Dendritic cell treated with granulocyte-macrophage colony-stimulating factor and Interleukin-4, amounts not matched to agents 40 ng/mL and 50 ng/mL, for 4 days (primary cell): ENCODE measurements around the gene PAK1IP1.

Experiments used
- H3K27ac Mint-ChIP-seq: one replicate; pipeline ENCODE4 v1.8.0; 2022; ENCODE audit warnings: mild to moderate bottlenecking, mixed read lengths
- H3K27me3 Mint-ChIP-seq: one replicate; pipeline ENCODE4 v1.8.0; 2022; ENCODE audit warnings: mild to moderate bottlenecking, mixed read lengths
- H3K36me3 Mint-ChIP-seq: one replicate; pipeline ENCODE4 v1.8.0; 2022; ENCODE audit warnings: low read depth, mixed read lengths
- H3K4me1 Mint-ChIP-seq: one replicate; pipeline ENCODE4 v1.8.0; 2022; ENCODE audit warnings: low read depth, mixed read lengths
- H3K4me3 Mint-ChIP-seq: one replicate; pipeline ENCODE4 v1.8.0; 2022; ENCODE audit warnings: mild to moderate bottlenecking, moderate library complexity, mixed read lengths
- H3K9me3 Mint-ChIP-seq: one replicate; pipeline ENCODE4 v1.8.0; 2022; ENCODE audit warnings: mixed read lengths
- intact Hi-C: fragments of 100-400 bp; cut with micrococcal nuclease; formaldehyde crosslinking; loops from one replicate; pipeline ENCODE4 v1.15.0; 2022

PAK1IP1 gene

DNA sequence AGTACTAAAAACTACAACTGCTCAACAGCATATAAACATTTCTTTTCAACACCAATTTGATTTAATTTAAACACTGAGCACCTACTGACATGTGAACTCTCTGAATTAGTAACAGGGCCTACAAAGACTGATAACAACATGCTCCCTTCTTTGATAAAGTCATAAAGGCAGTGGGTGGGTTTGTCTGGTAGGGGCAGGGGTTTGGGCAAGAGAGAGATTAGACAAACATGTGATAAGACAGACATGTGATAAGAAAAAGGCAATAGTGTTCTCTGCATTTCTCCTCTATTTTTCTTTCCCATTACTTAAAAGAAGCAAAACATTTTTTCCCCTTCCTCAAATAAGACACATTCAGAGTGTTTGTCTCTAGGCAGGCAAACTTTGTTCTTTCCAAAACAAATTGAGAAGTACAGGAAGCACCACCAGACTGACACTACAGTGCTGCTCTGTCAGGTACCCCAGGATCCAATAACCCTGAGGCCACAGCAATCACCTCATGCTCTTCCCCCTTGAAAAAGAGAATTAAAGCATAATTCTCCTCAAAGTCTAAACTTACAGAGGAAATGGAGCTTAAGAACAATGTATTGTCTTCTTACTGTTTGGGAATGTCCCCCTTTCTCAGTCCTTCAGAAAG is 12.3 kb upstream of the PAK1IP1 start:
- intact Hi-C loops: no loop called here
- no peaks in the 10 kb centered on the region for H3K27me3 Mint-ChIP-seq
- no peak overlapping the region for H3K4me3 Mint-ChIP-seq
- peaks cover 7% of the 10 kb centered on the region for H3K4me1 Mint-ChIP-seq
- H3K36me3 Mint-ChIP-seq: no peaks in the 10 kb centered on the region
- no peaks in the 10 kb centered on the region for H3K9me3 Mint-ChIP-seq
- no peak overlapping the region for H3K27ac Mint-ChIP-seq

DNA sequence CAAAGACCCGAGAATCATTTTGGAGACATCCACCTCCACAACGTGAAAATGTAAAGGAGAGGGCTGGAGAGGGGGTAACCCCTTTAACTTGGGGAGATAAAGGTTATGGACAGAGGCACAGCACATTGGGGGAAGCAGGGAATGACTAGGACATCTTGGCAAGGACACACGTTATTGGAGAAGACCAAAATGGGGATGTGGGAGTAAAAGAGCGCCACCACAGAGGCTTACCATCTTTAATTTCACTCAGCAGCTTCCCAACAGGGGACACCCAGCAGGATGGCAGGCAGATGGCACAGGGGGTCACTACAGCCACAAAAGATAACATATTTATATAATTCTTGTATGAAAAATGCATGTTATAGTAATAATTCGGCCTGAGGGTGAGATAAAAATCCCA is 10.2 kb upstream of the PAK1IP1 start:
- intact Hi-C loops: no loop called here
- H3K9me3 Mint-ChIP-seq: no peaks in the 10 kb centered on the region
- H3K27me3 Mint-ChIP-seq: no peaks in the 10 kb centered on the region
- H3K4me1 Mint-ChIP-seq: peaks cover 7% of the 10 kb centered on the region
- H3K36me3 Mint-ChIP-seq: no peaks in the 10 kb centered on the region
- no peak overlapping the region for H3K4me3 Mint-ChIP-seq
- no peak overlapping the region for H3K27ac Mint-ChIP-seq

DNA sequence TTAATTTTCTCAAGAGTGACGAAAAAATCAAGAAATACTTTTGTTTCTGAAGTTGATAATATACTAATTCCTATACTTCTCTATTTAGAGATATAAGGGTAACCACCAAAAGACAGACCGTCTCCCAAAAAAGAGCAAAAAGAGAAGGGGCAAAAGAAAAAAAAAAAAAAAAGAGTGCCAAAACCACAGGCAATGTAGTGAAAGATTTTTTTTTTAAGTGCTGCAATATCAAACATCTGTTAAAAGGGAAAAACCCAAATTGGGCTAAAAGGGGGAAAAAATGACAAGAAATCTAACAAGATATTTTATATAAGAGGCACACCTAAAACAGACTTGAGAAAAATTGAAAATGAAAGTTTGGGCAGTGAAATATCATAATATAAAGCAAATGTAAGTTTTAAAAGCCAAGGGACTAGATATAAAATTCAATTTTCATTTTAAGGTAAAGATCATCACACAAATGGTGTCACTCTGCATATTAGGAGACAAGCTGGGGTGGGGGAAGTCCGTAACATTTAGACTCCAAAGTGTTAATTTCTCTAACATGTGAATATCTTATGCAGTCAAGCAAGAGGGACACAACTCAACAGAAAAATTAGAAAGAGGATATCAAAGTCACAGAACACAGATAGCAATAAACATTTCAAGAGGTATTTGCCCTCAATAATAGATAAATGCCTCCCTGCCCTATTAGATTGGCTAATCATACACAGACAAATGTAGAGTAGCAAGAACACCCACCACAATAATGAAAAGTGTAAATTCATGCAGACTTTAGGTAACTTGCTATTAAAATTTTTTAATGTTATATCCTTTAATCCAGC is 9.5 kb upstream of the PAK1IP1 start:
- intact Hi-C loops: no loop called here
- Mint-ChIP-seq H3K4me1 (peaks cover 13% of the 10 kb centered on the region), H3K27ac (no peak overlapping the region), H3K9me3 (no peaks in the 10 kb centered on the region), H3K4me3 (no peak overlapping the region), H3K27me3 (no peaks in the 10 kb centered on the region), H3K36me3 (no peaks in the 10 kb centered on the region)

DNA sequence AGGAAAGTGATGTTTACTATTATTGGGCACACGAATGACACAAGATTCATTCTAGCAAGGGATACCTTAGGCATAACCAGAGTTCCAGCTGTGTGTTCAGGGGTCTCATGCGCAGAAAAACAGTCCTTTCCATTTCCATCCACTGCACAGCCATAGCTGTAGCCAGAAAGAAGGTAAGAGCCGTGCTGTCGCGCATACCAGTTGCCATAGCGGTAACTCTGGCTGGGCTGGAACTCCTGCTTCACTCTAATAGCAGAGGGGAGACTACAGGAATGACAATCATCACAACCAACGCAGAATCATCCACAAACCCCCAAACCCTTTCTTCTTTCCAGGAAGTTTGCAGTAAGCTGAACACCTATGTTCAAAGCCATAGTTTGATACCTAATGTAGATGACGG is 7.9 kb upstream of the PAK1IP1 start:
- intact Hi-C loops: no loop called here
- H3K36me3 Mint-ChIP-seq: no peaks in the 10 kb centered on the region
- H3K27me3 Mint-ChIP-seq: no peaks in the 10 kb centered on the region
- no peak overlapping the region for H3K4me3 Mint-ChIP-seq
- peaks cover 25% of the 10 kb centered on the region for H3K4me1 Mint-ChIP-seq
- no peak overlapping the region for H3K27ac Mint-ChIP-seq
- H3K9me3 Mint-ChIP-seq: no peaks in the 10 kb centered on the region

DNA sequence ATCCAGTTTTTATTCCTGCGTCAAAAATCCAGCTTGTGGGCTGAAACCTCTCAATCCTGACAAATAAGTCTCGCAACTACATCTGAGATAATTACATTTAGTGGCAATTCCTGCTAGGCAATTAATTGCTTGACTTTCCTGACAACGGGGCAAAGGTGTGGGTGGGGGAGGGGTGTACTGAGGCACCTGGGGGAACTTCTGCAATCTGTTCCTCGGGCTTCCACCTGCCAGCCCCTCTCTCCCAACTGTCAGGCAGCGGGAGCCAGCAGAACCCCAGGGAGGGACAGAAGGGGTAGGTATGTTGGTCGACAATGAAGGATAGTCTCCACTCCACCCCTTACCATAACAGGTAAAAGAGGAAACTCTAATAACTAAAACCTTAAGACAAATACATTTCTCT is 7.2 kb upstream of the PAK1IP1 start:
- no peaks in the 10 kb centered on the region for H3K9me3 Mint-ChIP-seq
- no peaks in the 10 kb centered on the region for H3K27me3 Mint-ChIP-seq
- intact Hi-C loops: no loop called here
- H3K27ac Mint-ChIP-seq: no peak overlapping the region
- peaks cover 27% of the 10 kb centered on the region for H3K4me1 Mint-ChIP-seq
- no peaks in the 10 kb centered on the region for H3K36me3 Mint-ChIP-seq
- no peak overlapping the region for H3K4me3 Mint-ChIP-seq

DNA sequence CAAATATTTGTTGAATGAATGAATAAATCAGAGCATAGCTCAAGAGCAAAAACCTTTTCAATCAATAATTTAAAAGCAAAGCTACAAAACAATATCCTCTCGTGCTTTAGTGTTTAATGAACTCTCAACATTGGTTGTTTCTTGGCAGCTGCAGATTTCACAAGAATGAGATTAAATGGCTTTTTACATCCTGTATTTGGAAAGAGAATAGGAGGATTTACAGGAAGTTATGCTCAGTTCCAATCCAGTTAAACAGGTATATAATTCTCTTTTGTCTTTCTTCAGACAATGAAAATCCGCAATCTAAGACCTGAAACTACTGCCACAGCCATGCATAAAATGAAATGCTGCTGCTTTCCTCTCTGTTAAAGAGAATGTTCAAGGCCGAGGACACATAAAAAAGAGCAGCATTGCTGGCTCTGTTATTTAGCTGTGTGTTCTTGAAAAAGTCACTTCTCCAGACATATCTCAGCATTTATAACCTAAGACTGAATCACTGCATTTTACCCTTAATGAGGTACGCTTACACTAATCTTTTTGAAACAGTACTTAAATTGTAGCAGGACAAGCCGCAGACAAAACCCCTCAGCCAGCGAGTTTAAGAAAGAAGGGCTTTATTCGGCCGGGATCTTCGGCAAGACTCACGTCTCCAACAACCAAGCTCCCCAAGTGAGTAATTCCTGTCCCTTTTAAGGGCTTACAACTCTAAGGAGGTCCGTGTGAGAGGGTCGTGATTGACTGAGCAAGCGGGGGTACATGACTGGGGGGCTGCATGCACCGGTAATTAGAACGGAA is 3.9 kb upstream of the PAK1IP1 start:
- Mint-ChIP-seq H3K4me3 (no peak overlapping the region), H3K36me3 (peaks cover 12% of the 10 kb centered on the region), H3K4me1 (peaks cover 39% of the 10 kb centered on the region), H3K27me3 (no peaks in the 10 kb centered on the region), H3K9me3 (no peaks in the 10 kb centered on the region), H3K27ac (no peak overlapping the region)
- intact Hi-C loops: loop anchor here (5.0 kb wide), 1 partner anchor 164 kb away; no protein-coding TSS in a partner anchor

DNA sequence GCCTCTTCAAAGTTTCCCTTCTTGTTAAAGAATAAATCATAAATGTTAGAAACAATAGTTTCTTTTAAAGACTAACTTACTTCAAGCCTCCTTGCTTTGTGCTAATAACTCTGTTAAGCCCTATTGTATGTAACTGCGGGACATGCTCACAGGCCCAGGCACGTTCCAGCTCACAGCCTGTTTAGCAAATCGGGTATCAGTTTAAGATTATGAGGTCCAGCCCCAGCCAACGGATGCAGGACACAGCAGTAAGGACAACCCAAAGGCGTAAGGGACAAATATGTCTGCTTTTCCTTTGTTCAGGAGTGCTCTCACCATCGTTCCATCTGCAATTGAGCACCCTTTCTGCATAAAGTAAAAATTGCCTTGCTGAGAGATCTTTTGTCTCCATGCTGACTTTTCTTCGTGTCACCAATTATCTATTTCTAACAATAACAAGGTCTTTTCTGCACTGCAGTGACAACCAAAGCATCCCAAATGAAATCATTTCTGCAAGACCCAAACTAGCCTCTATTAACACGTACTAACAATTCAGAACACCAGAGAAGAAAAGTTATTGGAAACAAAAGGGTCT is 1.7 kb upstream of the PAK1IP1 start:
- H3K9me3 Mint-ChIP-seq: no peaks in the 10 kb centered on the region
- peak overlapping the region; percentile 98 for H3K27ac Mint-ChIP-seq
- peak overlapping the region; percentile 17 for H3K4me3 Mint-ChIP-seq
- intact Hi-C loops: loop anchor here (5.0 kb wide), 1 partner anchor 166 kb away; no protein-coding TSS in a partner anchor
- H3K36me3 Mint-ChIP-seq: peaks cover 24% of the 10 kb centered on the region
- no peaks in the 10 kb centered on the region for H3K27me3 Mint-ChIP-seq
- peaks cover 41% of the 10 kb centered on the region for H3K4me1 Mint-ChIP-seq

DNA sequence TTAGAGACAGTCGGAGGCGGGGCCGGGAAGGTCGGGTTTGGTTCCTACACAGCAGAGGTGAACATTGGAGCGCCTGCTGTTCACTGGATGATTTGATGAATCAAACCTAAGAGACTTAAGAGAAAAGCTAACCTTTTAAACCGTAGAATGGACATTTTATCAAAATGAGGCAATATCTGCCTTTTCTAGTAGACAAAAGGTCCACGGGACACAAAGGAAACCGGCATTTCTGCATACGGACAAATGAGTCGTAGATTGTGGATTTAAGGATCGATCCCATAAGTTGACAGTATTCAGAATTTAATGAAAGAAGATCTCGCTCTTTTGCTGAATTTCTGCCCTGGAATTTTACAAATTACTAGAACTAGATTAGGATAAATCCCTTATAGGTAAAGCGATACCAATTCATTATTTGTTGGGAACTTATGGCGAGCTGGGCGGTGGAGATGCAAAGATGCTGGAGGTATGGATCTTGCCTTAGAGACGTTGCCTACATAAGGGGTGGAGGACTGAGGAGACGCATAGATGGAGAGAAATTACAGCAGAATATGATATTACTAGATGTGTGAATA is 400 bp downstream of the PAK1IP1 start:
- H3K36me3 Mint-ChIP-seq: peaks cover 44% of the 10 kb centered on the region
- H3K27me3 Mint-ChIP-seq: no peaks in the 10 kb centered on the region
- peak overlapping the region; percentile 98 for H3K27ac Mint-ChIP-seq
- intact Hi-C loops: loop anchor here (2.0 kb wide), 1 partner anchor 184 kb away; no protein-coding TSS in a partner anchor
- peak overlapping the region; percentile 99 for H3K4me3 Mint-ChIP-seq
- no peaks in the 10 kb centered on the region for H3K9me3 Mint-ChIP-seq
- H3K4me1 Mint-ChIP-seq: peaks cover 36% of the 10 kb centered on the region

DNA sequence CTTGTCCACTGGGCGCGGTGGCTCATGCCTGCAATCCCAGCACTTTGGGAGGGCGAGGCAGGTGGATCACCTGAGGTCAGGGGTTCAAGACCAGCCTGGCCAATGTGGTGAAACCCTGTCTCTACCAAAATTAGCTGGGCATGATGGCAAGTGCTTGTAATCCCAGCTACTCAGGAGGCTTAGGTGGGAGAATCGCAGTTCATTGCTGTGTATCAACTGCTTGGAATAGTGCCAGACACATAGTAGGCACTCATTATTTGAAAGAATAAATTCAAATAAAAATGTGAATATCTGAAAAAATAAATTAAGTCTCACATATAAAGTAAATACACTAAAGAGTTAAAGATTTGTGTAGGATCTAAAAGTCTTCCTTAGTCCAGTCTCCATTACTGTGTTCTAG is 1.9 kb downstream of the PAK1IP1 start:
- H3K4me3 Mint-ChIP-seq: no peak overlapping the region
- H3K27me3 Mint-ChIP-seq: no peaks in the 10 kb centered on the region
- H3K36me3 Mint-ChIP-seq: peaks cover 59% of the 10 kb centered on the region
- no peak overlapping the region for H3K27ac Mint-ChIP-seq
- H3K4me1 Mint-ChIP-seq: peaks cover 23% of the 10 kb centered on the region
- H3K9me3 Mint-ChIP-seq: no peaks in the 10 kb centered on the region
- intact Hi-C loops: no loop called here

DNA sequence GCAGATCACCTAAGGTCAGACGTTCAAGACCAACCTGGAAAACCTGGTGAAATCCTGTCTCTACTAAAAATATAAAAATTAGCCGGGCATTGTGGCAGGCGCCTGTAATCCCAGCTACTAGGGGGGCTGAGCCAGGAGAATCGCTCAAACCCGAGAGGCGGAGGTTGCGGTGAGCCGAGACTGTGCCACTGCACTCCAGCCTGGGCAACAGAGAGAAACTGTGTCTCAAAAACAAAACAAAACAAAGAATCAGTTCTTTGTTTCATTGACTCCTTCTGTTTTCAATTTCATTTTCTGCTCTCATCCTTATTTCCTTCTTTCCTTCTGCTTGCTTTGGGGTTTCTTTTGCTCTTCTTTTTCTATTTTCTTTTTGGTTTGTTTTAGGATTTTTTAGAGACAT is 19.2 kb downstream of the PAK1IP1 start:
- Mint-ChIP-seq H3K4me1 (no peaks in the 10 kb centered on the region), H3K27ac (no peak overlapping the region), H3K4me3 (no peak overlapping the region), H3K27me3 (no peaks in the 10 kb centered on the region), H3K9me3 (peaks cover 16% of the 10 kb centered on the region), H3K36me3 (peaks cover 12% of the 10 kb centered on the region)
- intact Hi-C loops: no loop called here

DNA sequence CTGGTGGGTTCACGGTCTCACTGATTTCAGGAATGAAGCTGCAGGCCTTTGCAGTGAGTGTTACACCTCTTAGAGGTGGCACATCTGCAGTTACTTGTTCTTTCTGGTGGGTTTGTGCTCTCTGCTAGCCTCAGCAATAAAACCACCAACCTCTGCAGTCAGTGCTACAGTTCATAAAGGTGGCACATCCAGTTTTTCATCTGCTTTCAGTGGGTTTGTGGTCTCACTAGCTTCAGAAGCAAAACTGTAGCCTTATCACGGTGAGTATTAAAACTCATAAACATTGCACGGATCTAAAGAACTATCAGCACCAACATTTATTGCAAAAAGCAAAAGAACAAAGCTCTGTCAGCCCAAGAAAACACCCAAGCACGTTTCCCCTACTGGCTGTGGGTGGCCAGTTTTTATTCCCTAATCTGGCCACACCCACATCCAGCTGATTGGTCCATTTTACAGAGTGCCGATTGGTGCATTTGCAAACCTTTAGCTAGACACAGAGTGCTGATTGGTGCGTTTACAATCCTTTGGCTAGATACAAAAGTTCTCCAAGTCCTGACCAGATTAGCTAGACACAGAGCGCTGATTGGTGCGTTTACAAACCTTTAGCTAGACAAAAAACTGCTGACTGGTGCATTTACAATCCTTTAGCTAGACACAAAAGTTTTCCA is 24.7 kb downstream of the PAK1IP1 start:
- Mint-ChIP-seq H3K4me1 (peaks cover 22% of the 10 kb centered on the region), H3K9me3 (peaks cover 22% of the 10 kb centered on the region), H3K36me3 (peaks cover 18% of the 10 kb centered on the region), H3K27me3 (no peaks in the 10 kb centered on the region), H3K4me3 (peak overlapping the region; percentile 81), H3K27ac (peak overlapping the region; percentile 86)
- intact Hi-C loops: no loop called here

DNA sequence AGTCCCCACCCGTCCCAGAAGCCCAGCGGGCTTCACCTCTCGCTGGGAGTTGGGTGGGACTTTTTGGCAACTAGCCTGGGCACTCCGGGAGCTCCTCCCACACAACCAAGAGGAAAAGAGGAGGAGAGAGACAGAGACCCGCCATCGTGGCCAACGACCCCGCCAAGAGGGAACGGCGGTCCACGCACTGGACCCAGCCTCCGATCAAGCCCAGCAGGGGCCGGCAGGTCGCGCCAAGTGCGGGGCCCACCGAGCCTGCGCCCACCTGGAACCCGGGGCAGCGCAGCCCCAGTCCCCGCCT is 25.1 kb downstream of the PAK1IP1 start:
- intact Hi-C loops: no loop called here
- Mint-ChIP-seq H3K9me3 (peaks cover 22% of the 10 kb centered on the region), H3K27ac (peak overlapping the region; percentile 86), H3K4me1 (peaks cover 26% of the 10 kb centered on the region), H3K36me3 (peaks cover 20% of the 10 kb centered on the region), H3K4me3 (peak overlapping the region; percentile 81), H3K27me3 (no peaks in the 10 kb centered on the region)

DNA sequence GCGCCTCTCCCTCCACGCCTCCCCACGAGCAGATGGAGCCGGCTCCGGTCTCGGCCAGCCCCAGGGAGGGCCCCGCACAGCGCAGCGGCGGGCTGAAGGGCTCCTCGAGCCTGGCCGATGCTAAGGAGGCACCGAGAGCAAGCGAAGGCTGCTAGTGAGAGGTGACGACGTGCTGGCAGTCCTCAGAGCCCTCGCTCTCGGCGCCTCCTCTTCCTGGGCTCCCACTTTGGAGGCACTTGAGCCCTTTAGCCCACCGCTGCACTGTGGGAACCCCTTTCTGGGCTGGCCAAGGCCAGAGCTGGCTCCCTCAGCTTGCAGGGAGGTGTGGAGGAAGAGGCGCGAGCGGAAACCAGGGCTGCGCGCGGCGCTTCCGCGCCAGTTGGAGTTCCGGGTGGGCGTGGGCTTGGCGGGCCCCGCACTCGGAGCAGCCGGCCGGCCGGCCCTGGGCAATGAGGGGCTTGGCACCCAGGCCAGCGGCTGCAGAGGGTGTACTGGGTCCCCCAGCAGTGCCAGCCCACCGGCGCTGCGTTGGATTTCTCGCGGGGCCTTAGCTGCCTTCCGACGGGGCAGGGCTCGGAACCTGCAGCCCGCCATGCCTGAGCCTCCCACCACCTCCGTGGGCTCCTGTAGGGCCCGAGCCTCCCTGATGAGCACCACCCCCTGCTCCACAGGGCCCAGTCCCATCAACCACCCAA is 25.6 kb downstream of the PAK1IP1 start:
- peak overlapping the region; percentile 86 for H3K27ac Mint-ChIP-seq
- intact Hi-C loops: no loop called here
- H3K36me3 Mint-ChIP-seq: peaks cover 25% of the 10 kb centered on the region
- H3K9me3 Mint-ChIP-seq: peaks cover 22% of the 10 kb centered on the region
- peak overlapping the region; percentile 81 for H3K4me3 Mint-ChIP-seq
- no peaks in the 10 kb centered on the region for H3K27me3 Mint-ChIP-seq
- H3K4me1 Mint-ChIP-seq: peaks cover 30% of the 10 kb centered on the region
